OCI-LY1 (cell line): ENCODE measurements around the gene ANKFN1.

Source experiments
- EZH2 ChIP-seq: fragments of 200-600 bp; sonication (generic), shearing (Covaris generic); IDR thresholded peaks from 2 replicates; pipeline ENCODE4 v1.8.0; 2017; ENCODE audit warnings: borderline replicate concordance, mixed run types, mild to moderate bottlenecking, antibody characterized with exemption, low read length, moderate library complexity, mixed read lengths
- TF ChIP-seq, protein P1 (sequence below): fragments of 200-600 bp; sonication (generic), shearing (Covaris generic); IDR thresholded peaks from 2 replicates; pipeline ENCODE4 v1.5.1; 2017; ENCODE audit warnings: mild to moderate bottlenecking, antibody characterized with exemption, low read length, moderate library complexity, mixed read lengths

DNA sequence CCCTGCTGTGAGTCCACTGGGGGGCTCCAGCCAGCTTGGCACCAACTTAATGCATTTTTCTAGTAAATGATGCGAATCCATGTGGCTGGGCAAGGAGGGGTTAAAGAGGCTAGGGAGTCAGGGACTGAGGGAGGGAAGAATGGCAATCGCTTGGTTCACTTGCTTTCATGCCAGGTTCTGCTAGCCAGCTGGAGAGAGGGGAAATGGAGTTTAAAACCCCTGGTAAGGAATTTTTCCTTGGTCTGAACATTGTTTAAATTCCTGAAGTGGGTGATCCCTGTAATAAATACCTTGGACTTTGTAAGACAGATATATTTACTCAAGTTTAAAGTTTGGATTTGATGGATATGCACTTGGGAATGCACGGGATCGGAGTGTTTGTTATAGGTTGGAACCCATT, 22.8 kb downstream of the ANKFN1 start:
- TF ChIP-seq, protein P1, sequence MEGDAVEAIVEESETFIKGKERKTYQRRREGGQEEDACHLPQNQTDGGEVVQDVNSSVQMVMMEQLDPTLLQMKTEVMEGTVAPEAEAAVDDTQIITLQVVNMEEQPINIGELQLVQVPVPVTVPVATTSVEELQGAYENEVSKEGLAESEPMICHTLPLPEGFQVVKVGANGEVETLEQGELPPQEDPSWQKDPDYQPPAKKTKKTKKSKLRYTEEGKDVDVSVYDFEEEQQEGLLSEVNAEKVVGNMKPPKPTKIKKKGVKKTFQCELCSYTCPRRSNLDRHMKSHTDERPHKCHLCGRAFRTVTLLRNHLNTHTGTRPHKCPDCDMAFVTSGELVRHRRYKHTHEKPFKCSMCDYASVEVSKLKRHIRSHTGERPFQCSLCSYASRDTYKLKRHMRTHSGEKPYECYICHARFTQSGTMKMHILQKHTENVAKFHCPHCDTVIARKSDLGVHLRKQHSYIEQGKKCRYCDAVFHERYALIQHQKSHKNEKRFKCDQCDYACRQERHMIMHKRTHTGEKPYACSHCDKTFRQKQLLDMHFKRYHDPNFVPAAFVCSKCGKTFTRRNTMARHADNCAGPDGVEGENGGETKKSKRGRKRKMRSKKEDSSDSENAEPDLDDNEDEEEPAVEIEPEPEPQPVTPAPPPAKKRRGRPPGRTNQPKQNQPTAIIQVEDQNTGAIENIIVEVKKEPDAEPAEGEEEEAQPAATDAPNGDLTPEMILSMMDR, result no peak
- no peak for TF ChIP-seq EZH2
